GM20431 (cell line): ENCODE data around the gene ZNF212.
"Not testable (repeated sequence)": the region's sequence is repeated elsewhere in the genome, so short reads cannot be mapped to it uniquely, and the experiment has no call there.

Experiments used
- in situ Hi-C: fragments of 300-500 bp; cut with MseI, MboI; formaldehyde crosslinking; loops from one replicate; pipeline ENCODE4 v1.15.0; 2020; ENCODE audit warnings: low sequenced_read_pairs; ENCODE audit not compliant: unreplicated experiment

The ZNF212 gene

GRCh38 chr7:149218469-149219420 lies 20.7 kb upstream of the ZNF212 start:
- in situ Hi-C loops = no loop called here

- in situ Hi-C loops = no loop called here
Observed at GRCh38 chr7:149220534-149220933, 18.9 kb upstream of the ZNF212 start.

DNA sequence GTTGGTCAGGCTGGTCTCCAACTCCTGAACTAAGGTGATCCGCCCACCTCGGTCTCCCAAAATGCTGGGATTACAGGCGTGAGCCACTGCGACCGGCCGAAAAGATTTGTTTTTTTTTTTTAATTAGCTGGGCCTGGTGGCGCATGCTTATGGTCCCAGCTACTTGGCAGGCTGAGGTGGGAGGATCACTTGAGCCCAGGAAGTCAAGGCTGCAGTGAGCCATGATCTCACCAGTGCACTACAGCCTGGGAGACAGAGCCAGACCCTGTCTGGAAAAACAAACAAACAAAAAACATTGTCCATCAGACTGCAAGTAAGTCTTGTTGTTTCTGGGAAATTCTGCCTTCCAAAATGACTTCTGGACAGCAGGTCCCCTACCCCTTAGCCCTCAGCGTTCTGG lies 16.3 kb upstream of the ZNF212 start:
- in situ Hi-C loops = no loop called here

DNA sequence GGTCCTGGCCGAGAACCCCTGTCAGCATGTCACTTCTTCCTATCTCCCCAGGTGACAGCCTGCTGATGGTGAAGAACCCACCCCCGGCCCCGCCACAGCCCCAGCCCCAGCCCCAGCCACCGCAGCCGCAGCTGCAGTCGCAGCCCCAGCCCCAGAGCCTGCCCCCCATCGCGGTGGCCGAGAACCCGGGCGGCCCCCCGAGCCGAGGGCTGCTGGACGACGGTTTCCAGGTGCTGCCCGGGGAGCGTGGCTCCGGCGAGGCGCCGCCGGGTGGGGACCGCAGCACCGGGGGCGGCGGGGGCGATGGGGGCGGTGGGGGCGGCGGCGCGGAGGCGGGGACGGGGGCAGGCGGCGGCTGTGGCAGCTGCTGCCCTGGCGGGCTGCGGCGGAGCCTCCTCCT lies 15.7 kb upstream of the ZNF212 start:
- in situ Hi-C loops = no loop called here

DNA sequence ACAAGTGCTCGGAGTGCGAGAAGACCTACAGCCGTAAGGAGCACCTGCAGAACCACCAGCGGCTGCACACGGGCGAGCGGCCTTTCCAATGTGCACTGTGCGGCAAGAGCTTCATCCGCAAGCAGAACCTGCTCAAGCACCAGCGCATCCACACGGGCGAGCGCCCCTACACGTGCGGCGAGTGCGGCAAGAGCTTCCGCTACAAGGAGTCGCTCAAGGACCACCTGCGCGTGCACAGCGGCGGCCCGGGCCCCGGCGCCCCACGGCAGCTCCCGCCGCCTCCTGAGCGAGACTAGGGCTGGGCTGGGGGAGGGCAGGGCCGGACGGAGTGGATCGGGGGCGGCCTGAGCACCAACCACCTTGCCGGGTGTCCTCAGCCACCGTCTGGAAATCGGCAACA lies 15.1 kb upstream of the ZNF212 start:
- in situ Hi-C loops = no loop called here

- in situ Hi-C loops = no loop called here
Observed at GRCh38 chr7:149225106-149225505, 14.3 kb upstream of the ZNF212 start.

- in situ Hi-C loops = no loop called here
Observed at GRCh38 chr7:149225656-149226055, 13.8 kb upstream of the ZNF212 start.

- in situ Hi-C loops = not testable (repeated sequence)
Observed at GRCh38 chr7:149226366-149226765, 13.1 kb upstream of the ZNF212 start.

- in situ Hi-C loops = no loop called here
Observed at GRCh38 chr7:149226840-149227494, 12.5 kb upstream of the ZNF212 start.

- in situ Hi-C loops = no loop called here
Observed at GRCh38 chr7:149228831-149229471, 10.5 kb upstream of the ZNF212 start.

- in situ Hi-C loops = no loop called here
Observed at GRCh38 chr7:149229526-149229925, 9.9 kb upstream of the ZNF212 start.

GRCh38 chr7:149232362-149232761 lies 7.1 kb upstream of the ZNF212 start:
- in situ Hi-C loops = no loop called here

GRCh38 chr7:149233655-149234204 lies 5.7 kb upstream of the ZNF212 start:
- in situ Hi-C loops = not testable (repeated sequence)

DNA sequence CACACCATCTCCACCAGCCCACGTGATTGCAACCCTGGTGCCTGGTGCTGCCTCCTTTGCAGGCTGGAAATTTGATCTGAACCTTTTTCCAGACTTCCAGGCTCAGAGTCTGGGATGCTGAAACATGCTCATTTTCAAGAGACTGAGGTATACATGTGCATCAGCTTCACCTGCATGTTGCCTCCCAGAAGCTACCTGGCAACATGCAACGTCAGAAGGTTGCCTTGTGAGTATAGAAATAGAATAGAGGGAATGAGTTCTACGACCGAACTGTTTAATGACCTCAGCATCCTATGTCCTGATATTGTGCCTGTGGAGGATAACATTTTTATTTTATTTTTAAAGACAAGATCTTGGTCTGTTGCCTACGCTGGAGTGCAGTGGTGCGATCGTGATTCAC lies 1.9 kb upstream of the ZNF212 start:
- in situ Hi-C loops = no loop called here

DNA sequence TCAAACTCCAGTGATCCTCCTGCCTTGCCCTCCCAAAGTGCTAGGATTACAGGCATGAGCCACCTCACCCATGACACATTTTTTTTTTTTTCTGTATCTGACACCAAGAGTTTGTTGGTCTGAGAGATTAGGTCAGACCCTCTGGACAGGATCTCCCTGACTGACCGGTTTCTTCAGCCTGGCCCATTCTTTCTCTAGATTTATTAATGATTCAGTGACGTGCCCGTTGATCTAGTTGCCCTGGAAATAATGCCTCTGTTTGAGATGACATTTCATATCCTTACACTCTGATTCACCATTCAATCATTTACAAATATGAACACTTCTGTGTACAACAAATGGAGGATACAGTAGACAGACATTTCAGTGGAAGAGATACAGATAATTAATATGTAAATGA lies 1.4 kb upstream of the ZNF212 start:
- in situ Hi-C loops = no loop called here

GRCh38 chr7:149240637-149241036 lies 1.2 kb downstream of the ZNF212 start:
- in situ Hi-C loops = no loop called here

- in situ Hi-C loops = no loop called here
Observed at GRCh38 chr7:149241696-149242095, 2.2 kb downstream of the ZNF212 start.

DNA sequence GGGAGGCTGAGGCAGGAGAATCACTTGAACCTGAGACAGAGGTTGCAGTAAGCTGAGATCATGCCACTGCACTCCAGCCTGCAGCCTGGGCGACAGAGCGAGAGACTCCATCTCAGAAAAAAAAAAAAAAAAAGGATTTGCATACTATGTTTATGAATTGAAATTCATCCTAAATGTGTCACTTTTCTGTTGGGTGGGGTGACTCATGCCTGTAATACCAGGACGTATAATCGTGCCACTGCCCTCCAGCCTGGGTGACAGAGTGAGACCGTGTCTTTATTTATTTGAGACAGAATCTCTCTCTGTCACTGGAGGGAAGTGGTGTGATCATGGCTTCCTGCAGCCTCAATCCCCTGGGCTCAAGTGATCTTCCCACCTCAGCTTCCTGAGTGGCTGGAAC lies 5.8 kb downstream of the ZNF212 start:
- in situ Hi-C loops = no loop called here

DNA sequence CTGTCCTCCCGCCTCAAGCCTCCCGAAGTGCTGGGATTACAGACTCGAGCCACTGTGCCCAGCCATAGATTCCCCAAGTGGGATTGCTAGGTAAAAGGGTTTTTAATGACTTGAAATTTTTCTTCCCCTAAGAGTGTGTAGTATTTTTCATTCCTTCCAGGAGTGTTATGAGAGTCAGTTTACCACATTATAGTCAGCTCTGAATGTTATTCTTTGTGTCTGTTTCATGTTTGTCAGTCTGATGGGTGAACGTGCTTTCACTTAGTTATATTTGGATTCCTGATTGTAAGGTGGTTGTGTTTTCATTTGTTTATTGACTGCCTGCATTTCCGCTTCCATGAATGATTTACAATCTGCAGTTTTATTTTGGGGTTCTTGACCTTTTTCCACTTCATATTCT lies 6.3 kb downstream of the ZNF212 start:
- in situ Hi-C loops = no loop called here

DNA sequence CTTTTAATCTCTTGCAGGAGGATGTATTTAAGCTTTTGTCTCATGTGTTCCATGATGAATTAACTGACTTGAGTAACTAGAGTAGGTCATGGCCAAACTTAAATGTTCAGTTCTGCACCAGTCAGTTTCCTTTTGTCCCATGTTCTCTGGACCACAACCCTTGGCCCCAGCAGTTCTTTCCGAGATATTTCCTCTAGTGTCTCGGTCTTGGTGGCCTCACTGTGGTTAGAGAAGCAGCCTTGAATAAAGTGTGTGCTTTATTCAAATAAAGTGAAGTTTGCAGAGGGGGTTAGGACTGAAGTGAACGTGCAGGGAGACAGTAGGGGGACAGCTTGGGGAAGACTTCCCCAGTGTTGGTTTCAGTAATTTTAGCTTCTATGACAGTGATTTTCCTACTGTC lies 9.3 kb downstream of the ZNF212 start:
- in situ Hi-C loops = no loop called here

- in situ Hi-C loops = not testable (repeated sequence)
Observed at GRCh38 chr7:149250151-149250550, 10.7 kb downstream of the ZNF212 start.
